NAMALWA (cell line): ENCODE measurements around the gene PIR.
A peak's percentile ranks its signal among the peaks of the same experiment; 100 is the strongest.

Experiments
- DNase-seq: peaks from one replicate; pipeline ENCODE4 v3.0.0-alpha.2; 2015; ENCODE audit warnings: low spot score

The PIR gene

DNA sequence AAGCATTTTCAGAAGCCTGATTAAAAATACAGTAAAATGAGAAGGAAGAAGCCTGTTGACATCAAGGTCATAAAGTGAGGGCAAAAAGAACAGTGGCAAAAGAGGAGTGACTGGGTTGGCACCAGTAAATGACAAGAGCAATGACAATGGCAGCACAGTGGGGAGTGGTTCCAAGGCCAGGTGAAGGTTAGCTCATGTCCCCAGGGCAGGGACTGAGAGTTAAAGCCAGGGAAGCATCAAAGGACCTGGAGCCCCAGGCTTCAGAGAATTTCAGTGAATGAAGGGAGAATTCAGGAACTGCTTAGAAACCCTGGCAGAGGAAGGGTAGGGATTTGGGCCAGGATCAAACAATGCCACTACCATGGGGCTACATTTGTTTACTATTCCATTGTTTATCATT lies 149.0 kb downstream of the PIR start:
- no peak for DNase-seq

DNA sequence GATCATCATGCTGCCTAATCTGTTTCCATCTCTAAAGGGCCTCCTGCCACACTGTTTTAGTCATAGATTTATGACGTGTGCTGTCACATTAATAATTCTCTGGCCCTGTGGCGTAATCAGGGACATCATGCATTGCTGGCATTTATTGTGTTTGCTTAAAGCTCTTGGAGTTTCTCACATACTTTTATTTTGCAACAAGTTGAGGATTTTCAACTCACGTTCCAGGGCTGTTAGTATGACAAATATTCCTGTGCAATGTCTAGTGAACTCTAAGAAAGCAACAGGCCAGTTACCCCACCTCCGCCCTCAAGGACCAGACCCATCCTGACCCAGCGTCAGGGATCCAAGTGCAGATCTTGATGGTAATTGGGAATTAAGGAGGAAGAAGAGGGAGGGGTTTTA lies 150.1 kb downstream of the PIR start:
- DNase-seq, result no peak

DNA sequence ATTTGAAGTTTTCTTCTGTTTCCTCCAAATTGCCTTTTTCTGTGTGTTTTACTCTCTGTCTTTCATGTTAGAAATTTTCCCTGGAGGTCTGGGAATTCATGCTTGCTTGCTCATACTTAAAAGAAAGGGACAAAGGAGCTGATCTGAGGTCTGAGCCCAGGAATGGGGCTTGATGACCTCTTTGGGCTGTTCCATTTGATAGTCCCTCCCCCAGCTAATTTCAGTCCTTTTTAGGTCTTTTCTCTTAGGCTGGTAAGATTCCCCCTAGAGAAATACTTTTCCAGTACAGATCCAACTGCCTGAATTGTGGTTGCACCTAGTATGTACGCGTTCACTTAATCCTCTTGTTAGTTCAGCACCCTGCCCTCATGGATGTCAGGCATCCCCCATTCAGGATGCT lies 152.3 kb downstream of the PIR start:
- no peak for DNase-seq

DNA sequence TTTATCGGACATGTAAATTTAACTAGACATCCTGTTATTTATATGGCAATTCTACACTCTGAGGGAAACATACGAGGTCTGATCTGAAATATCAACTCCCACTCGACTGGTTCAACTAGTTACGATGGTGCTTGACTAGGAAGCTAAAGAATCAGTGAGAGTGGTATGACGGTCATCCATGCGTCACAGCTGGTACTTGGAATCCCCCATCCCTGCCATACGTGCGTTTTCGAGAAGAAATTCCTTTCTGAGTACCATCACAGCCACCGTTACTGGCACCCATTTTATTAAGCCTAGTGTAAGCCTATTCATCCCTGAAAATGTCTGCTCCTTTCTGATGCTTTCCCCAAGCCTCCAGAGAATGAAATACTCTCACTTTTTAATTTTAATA lies 157.1 kb downstream of the PIR start:
- peak; percentile 39 for DNase-seq

DNA sequence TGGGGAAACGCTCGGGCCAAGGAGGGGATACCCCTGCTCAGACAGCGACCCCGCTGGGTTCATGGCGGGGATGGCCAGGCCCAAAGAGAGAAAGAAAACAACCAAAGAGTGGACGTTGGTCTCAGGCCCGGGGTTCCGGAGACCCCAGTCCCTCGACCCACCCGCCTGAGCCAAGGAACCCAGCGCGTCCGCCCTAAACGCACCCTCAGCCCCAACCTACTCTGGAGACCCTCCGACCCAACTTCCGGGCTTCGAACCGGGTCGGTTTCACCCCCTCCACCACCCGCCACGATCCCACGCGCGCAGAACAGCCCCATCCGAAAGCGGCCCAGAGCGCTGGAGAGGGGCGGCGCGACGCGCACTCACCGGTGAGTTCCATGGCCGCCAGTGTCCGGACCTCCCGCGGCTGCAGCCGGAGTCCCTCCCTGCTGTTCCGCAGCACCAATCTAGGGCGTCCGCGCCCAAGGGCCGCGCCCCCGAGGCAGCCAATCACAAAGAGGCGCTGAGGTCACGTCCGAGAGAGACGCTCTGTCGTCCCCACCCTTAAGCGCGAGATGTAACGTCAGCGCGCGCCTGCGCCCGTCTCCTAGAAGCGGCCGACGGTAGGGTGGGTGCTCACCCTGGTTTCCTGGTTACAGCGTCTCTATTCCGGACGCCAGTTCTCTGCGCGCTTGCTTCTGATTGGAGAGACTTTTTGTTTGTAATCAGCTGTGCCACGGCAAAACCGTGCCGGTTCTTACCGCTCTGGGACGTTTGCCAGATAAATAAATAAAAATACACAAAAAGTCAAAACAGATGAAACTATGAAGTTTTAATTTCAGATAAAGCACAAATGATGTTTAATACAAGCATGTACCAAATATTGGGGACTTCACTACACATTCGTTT lies 157.8 kb downstream of the PIR start, which contains the start of gene PIGA:
PIGA (minus strand) TSS at position 389 of the 888 bp plus-strand sequence. CDS start 3,593 bp downstream, outside the sequence.
- DNase-seq, result peak; percentile 95
